ENCODE data around the gene WDR1. TPM values are rescaled to one million over a fixed set of nuclear protein-coding genes. Genes with fewer than 3 reads are reported as not detected.

WDR1 gene
- total and polyA plus RNA-seq, 2 of the 13 experiments (the other 11 are each of a cell fraction or from before 2014, with no cell fraction given) = 106 to 198 TPM

- TF ChIP-seq ATF2 (CRISPR knock-in tag; IDR thresholded peaks at IDR 0.05) = no peak
- TF ChIP-seq HIVEP1 (CRISPR knock-in tag; IDR thresholded peaks at IDR 0.05) = no peak
- no peak for TF ChIP-seq ZNF343 (CRISPR knock-in tag; IDR thresholded peaks at IDR 0.05)
- TF ChIP-seq ZBTB40 (IDR thresholded peaks at IDR 0.05) = no peak
- no peak for TF ChIP-seq ZBTB40 (CRISPR knock-in tag; IDR thresholded peaks at IDR 0.05)
- TF ChIP-seq SRSF1 (optimal IDR thresholded peaks at IDR 0.05; ENCODE audit: low read depth, low read length) = no peak
- no peak for TF ChIP-seq ZNF430 (CRISPR knock-in tag; IDR thresholded peaks at IDR 0.05)
- TF ChIP-seq SAP130 (CRISPR knock-in tag; IDR thresholded peaks at IDR 0.05; ENCODE audit: low read depth) = peak; percentile 80
- no peak for TF ChIP-seq POLR2AphosphoS5 (IDR thresholded peaks at IDR 0.05; ENCODE audit: low read depth, low read length)
- TF ChIP-seq TFAP4 (IDR thresholded peaks at IDR 0.05; ENCODE audit: borderline replicate concordance, low read depth) = peak; percentile 55; the same call in 1 of the 2 replicates
- no peak for TF ChIP-seq RFX3 (CRISPR knock-in tag; IDR thresholded peaks at IDR 0.05)
- no peak for TF ChIP-seq FOXJ3 (CRISPR knock-in tag; IDR thresholded peaks at IDR 0.05; ENCODE audit: borderline replicate concordance)
- TF ChIP-seq, protein P1, sequence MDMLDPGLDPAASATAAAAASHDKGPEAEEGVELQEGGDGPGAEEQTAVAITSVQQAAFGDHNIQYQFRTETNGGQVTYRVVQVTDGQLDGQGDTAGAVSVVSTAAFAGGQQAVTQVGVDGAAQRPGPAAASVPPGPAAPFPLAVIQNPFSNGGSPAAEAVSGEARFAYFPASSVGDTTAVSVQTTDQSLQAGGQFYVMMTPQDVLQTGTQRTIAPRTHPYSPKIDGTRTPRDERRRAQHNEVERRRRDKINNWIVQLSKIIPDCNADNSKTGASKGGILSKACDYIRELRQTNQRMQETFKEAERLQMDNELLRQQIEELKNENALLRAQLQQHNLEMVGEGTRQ (IDR thresholded peaks at IDR 0.05; ENCODE audit: low read depth, low read length) = no peak
- TF ChIP-seq, protein P1 (CRISPR knock-in tag; IDR thresholded peaks at IDR 0.05; ENCODE audit: borderline replicate concordance) = no peak
- TF ChIP-seq ZNF777 (CRISPR knock-in tag; IDR thresholded peaks at IDR 0.05) = no peak
- 0 out of 2 replicates have a peak, but pooled peaks have one; percentile 13 for TF ChIP-seq GATAD1 (CRISPR knock-in tag; IDR thresholded peaks at IDR 0.05)
- no peak for TF ChIP-seq KLF15 (CRISPR knock-in tag; IDR thresholded peaks at IDR 0.05; ENCODE audit: borderline replicate concordance)
Observed at GRCh38 chr4:10115271-10115796, 1.3 kb downstream of the WDR1 start (continued).
